Lung (tissue), 12 donors: ENCODE measurements around the gene ZNF385A. TPM values are rescaled to one million over a fixed set of nuclear protein-coding genes. Genes with fewer than 3 reads are reported as not detected.

ENCODE experiments used
- ATAC-seq: fragments of 200-7000 bp; cut with Tn5 transposase; one replicate; pipeline ENCODE4 v1.9.1; 2020; ENCODE audit warnings: moderate number of reproducible peaks; ENCODE audit not compliant: insufficient read depth, low FRiP score
- DNase-seq, 3 donors: peaks; one replicate each; pipeline ENCODE4 v3.0.0-alpha.2; 2013 to 2017
- H3K27ac ChIP-seq, 2 donors: one replicate each; pipeline ENCODE4 v1.5.1; 2013; ENCODE audit warnings: mild to moderate bottlenecking in 2 of 2, moderate library complexity in 2 of 2, control low read depth in 1 of 2, inconsistent platforms in 1 of 2, low read depth in 1 of 2, low read length in 1 of 2
- H3K27me3 ChIP-seq, 3 donors: one replicate each; pipeline ENCODE4 v1.5.1; 2013; ENCODE audit warnings: low read length in 2 of 3; ENCODE audit not compliant: control insufficient read depth in 3 of 3, insufficient read depth in 3 of 3
- H3K36me3 ChIP-seq, 4 donors: one replicate each; pipeline ENCODE4 v1.5.1; 2013; ENCODE audit warnings: low read length in 4 of 4, mild to moderate bottlenecking in 1 of 4, moderate library complexity in 1 of 4; ENCODE audit not compliant: control insufficient read depth in 4 of 4, insufficient read depth in 4 of 4
- H3K4me1 ChIP-seq, 5 donors: one replicate each; pipeline ENCODE4 v1.5.1; 2013; ENCODE audit warnings: low read length in 5 of 5, mild to moderate bottlenecking in 2 of 5, moderate library complexity in 1 of 5; ENCODE audit not compliant: control insufficient read depth in 5 of 5, insufficient read depth in 5 of 5
- H3K4me3 ChIP-seq: one replicate; pipeline ENCODE4 v1.5.1; 2013; ENCODE audit warnings: mild to moderate bottlenecking, control low read depth, moderate library complexity
- H3K9ac ChIP-seq, 2 donors: one replicate each; pipeline ENCODE4 v1.5.1; 2013; ENCODE audit warnings: low read length in 2 of 2, control low read depth in 1 of 2; ENCODE audit not compliant: insufficient read depth in 1 of 2
- H3K9me3 ChIP-seq, 4 donors: one replicate each; pipeline ENCODE4 v1.5.1; 2013; ENCODE audit warnings: low read length in 3 of 4, mild to moderate bottlenecking in 1 of 4, moderate library complexity in 1 of 4; ENCODE audit not compliant: control insufficient read depth in 4 of 4, insufficient read depth in 3 of 4
- CTCF ChIP-seq: IDR thresholded peaks from 2 replicates; pipeline ENCODE4 v1.5.1; 2012; ENCODE audit warnings: mild to moderate bottlenecking; ENCODE audit errors: control extremely low read depth, extremely low read depth
- WGBS, 2 donors: extraction: QIAGEN DNeasy Blood & Tissue Kit; methylation state at CpG; one replicate each; pipeline ENCODE4 v1.1.7; 2013; 5-methylcytosine and 5-hydroxymethylcytosine counted together
- polyA plus RNA-seq, 2 donors: library from polyadenylated mRNA; stranded (reverse); fragments of 200-250 nt; gene quantifications; one replicate each; pipeline ENCODE4 v1.2.1, GENCODE V29; 2013
- total RNA-seq, 2 donors: library from RNA; depleted of rRNA in 1 of 2; stranded (reverse); fragments of >200 nt in 1 of 2; gene quantifications; one replicate each; pipeline ENCODE4 v1.2.1, GENCODE V29; 2014 to 2021
- donor health status: control.
- donor health status: control.
- donor health status: Bipolar disorder and iron deficiency.
- donor health status: healthy.
- donor health status: DM: yes; HTN: yes; CAD: no.

Gene ZNF385A
- total and polyA plus RNA-seq, 4 donors: 7.6 to 26.1 (median 16.6) TPM

- no peaks in the 10 kb centered on the region for H3K27me3 ChIP-seq
- TF ChIP-seq CTCF: no peak
- no peaks in the 10 kb centered on the region for H3K9me3 ChIP-seq
- ATAC-seq: no peak
- peaks cover 0 to 4% (median 0%) of the 10 kb centered on the region in 4 donors for H3K36me3 ChIP-seq
- H3K9ac ChIP-seq: no peak overlapping the region
- H3K4me1 ChIP-seq: peaks cover 0 to 22% (median 8%) of the 10 kb centered on the region in 5 donors
- WGBS, 2 donors: 94 to 95% methylated on average over 4 of the region's 4 CpGs
- no peak overlapping the region for H3K4me3 ChIP-seq
- no peak overlapping the region for H3K27ac ChIP-seq
- no peak for DNase-seq
These were observed 3.4 kb downstream of the ZNF385A start for GRCh38 chr12:54381136-54381535.

GRCh38 chr12:54379398-54380201 is 4.9 kb downstream of the ZNF385A start:
- peak; percentile 100 for TF ChIP-seq CTCF
- H3K27me3 ChIP-seq: no peaks in the 10 kb centered on the region
- WGBS, 2 donors: 17 to 20% methylated on average over 19 of the region's 19 CpGs
- DNase-seq (peak; percentile 88 to 91 (median 91)), ATAC-seq (peak; percentile 85)
- peak overlapping the region in 1 of 2 donors; percentile 60 for H3K27ac ChIP-seq
- peaks cover 0 to 26% (median 4%) of the 10 kb centered on the region in 5 donors for H3K4me1 ChIP-seq
- peak overlapping the region in 1 of 2 donors; percentile 38 for H3K9ac ChIP-seq
- no peak overlapping the region for H3K4me3 ChIP-seq
- peaks cover 0 to 7% (median 0%) of the 10 kb centered on the region in 4 donors for H3K36me3 ChIP-seq
- no peaks in the 10 kb centered on the region for H3K9me3 ChIP-seq

- Histone ChIP-seq H3K9ac (peak overlapping the region in 1 of 2 donors; percentile 38), H3K27ac (peak overlapping the region in 1 of 2 donors; percentile 60)
These were observed 5.6 kb downstream of the ZNF385A start for GRCh38 chr12:54378796-54379397.

More at GRCh38 chr12:54378796-54379397, 5.6 kb downstream of the ZNF385A start:
- TF ChIP-seq CTCF: no peak
- DNase-seq (peak; percentile 58 to 69 (median 67)), ATAC-seq (peak; percentile 72)
- Histone ChIP-seq H3K4me3 (no peak overlapping the region), H3K36me3 (peaks cover 0 to 9% (median 0%) of the 10 kb centered on the region in 4 donors), H3K4me1 (peaks cover 0 to 24% (median 4%) of the 10 kb centered on the region in 5 donors), H3K9me3 (no peaks in the 10 kb centered on the region), H3K27me3 (no peaks in the 10 kb centered on the region)
- 26 to 57% methylated on average over 41 to 48 of the region's 49 CpGs for WGBS, 2 donors
